Endothelial cell of hepatic sinusoid (primary cell): ENCODE data around the gene LIPG.

Experiments used
- in situ Hi-C: cut with HindIII; loops from 2 replicates; pipeline ENCODE4 v1.10.0; 2017; ENCODE audit warnings: low sequenced_read_pairs

Gene LIPG

GRCh38 chr18:49546278-49546677 lies 15.6 kb upstream of the LIPG start:
- in situ Hi-C loops: no loop called here

- in situ Hi-C loops: no loop called here
These were observed 15.1 kb upstream of the LIPG start for GRCh38 chr18:49546719-49547273.

- in situ Hi-C loops: no loop called here
These were observed 14.2 kb upstream of the LIPG start for GRCh38 chr18:49547701-49548100.

- in situ Hi-C loops: no loop called here
These were observed 13.6 kb upstream of the LIPG start for GRCh38 chr18:49548229-49548636.

GRCh38 chr18:49550621-49551339 lies 11.1 kb upstream of the LIPG start:
- in situ Hi-C loops: no loop called here

- in situ Hi-C loops: no loop called here
These were observed 8.9 kb upstream of the LIPG start for GRCh38 chr18:49553003-49553402.

- in situ Hi-C loops: loop anchor here (5.0 kb wide), 1 partner anchor 53 kb away; no protein-coding TSS in a partner anchor
These were observed 6.2 kb upstream of the LIPG start for GRCh38 chr18:49555641-49556040.

GRCh38 chr18:49558356-49558755 lies 3.5 kb upstream of the LIPG start:
- in situ Hi-C loops: loop anchor here (5.0 kb wide), 1 partner anchor 56 kb away; no protein-coding TSS in a partner anchor

- in situ Hi-C loops: loop anchor here (5.0 kb wide), 1 partner anchor 57 kb away; no protein-coding TSS in a partner anchor
These were observed 2.4 kb upstream of the LIPG start for GRCh38 chr18:49559326-49559931.

- in situ Hi-C loops: no loop called here
These were observed 1.6 kb upstream of the LIPG start for GRCh38 chr18:49560277-49560623.

- in situ Hi-C loops: no loop called here
These were observed 1.1 kb upstream of the LIPG start for GRCh38 chr18:49560624-49561288.

GRCh38 chr18:49562481-49563129 lies 748 bp downstream of the LIPG start:
- in situ Hi-C loops: no loop called here

- in situ Hi-C loops: no loop called here
These were observed 1.3 kb downstream of the LIPG start for GRCh38 chr18:49563130-49563540.

- in situ Hi-C loops: no loop called here
These were observed 2.1 kb downstream of the LIPG start for GRCh38 chr18:49563701-49564517.

- in situ Hi-C loops: no loop called here
These were observed 2.6 kb downstream of the LIPG start for GRCh38 chr18:49564518-49564834.

- in situ Hi-C loops: no loop called here
These were observed 3.2 kb downstream of the LIPG start for GRCh38 chr18:49565101-49565500.

GRCh38 chr18:49565612-49566011 lies 3.8 kb downstream of the LIPG start:
- in situ Hi-C loops: no loop called here

GRCh38 chr18:49566217-49566770 lies 4.4 kb downstream of the LIPG start:
- in situ Hi-C loops: no loop called here

GRCh38 chr18:49566985-49567384 lies 5.1 kb downstream of the LIPG start:
- in situ Hi-C loops: no loop called here

- in situ Hi-C loops: no loop called here
These were observed 7.9 kb downstream of the LIPG start for GRCh38 chr18:49569724-49570123.
